Panc1 (cell line): ENCODE data around the gene GOLGA6C.

Experiments
- CTCF ChIP-seq: fragments of 450-650 bp; IDR thresholded peaks from 2 replicates; pipeline ENCODE4 v1.5.1; 2017; ENCODE audit warnings: mild to moderate bottlenecking
- SIN3A ChIP-seq: IDR thresholded peaks from 2 replicates; pipeline ENCODE4 v1.6.1; 2012; ENCODE audit warnings: low read depth, mild to moderate bottlenecking, low read length, moderate library complexity, borderline replicate concordance; ENCODE audit not compliant: insufficient read depth

- no peak for TF ChIP-seq CTCF
- TF ChIP-seq SIN3A: no peak
Observed at GRCh38 chr15:75211436-75212199, 46.5 kb upstream of the GOLGA6C start.
